ENCODE measurements around the gene CELF2. TPM values are rescaled to one million over a fixed set of nuclear protein-coding genes. Genes with fewer than 3 reads are reported as not detected.

The CELF2 gene
- total and polyA plus RNA-seq, 2 of the 4 experiments (the other 2 are of a cell fraction): 3.5 to 6.6 TPM

DNA sequence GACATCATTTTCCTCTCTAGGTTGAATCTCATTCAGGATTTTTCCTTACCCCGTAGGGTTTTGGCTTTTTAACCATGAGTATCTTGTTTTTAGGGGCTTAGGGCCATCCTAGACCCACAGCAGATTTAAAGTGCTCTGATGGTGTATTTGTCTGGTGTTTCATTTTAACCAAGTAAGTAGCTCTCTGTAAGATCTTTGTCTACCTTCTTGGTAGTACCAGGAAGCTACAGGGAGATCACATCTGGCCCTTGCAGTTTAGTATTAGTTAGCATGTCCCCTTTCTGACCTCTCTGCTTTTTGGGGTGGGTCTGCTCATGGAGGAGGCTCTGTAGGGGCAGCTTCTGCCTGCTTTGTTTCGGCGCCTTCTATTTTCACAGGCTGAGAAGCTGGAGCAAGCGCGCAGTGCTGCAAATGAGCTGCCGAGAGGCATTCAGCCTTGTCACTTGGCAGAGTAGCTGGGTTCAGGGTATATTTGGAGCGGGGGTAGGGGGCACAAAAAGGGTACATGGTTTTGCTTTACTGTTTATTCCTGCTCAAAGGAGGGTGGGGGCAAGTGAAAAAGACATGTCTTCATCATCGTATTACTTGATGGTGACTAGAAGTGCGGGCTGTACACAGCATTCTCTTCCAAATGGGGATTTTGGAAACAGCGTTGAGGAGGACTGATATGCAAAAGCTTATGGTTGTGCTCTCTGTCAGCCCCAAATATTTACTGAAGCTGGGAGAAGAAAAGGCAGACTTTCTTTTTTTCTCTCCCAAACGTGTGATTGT is 146.3 kb downstream of the CELF2 start (continued):
- TF ChIP-seq, protein P1, sequence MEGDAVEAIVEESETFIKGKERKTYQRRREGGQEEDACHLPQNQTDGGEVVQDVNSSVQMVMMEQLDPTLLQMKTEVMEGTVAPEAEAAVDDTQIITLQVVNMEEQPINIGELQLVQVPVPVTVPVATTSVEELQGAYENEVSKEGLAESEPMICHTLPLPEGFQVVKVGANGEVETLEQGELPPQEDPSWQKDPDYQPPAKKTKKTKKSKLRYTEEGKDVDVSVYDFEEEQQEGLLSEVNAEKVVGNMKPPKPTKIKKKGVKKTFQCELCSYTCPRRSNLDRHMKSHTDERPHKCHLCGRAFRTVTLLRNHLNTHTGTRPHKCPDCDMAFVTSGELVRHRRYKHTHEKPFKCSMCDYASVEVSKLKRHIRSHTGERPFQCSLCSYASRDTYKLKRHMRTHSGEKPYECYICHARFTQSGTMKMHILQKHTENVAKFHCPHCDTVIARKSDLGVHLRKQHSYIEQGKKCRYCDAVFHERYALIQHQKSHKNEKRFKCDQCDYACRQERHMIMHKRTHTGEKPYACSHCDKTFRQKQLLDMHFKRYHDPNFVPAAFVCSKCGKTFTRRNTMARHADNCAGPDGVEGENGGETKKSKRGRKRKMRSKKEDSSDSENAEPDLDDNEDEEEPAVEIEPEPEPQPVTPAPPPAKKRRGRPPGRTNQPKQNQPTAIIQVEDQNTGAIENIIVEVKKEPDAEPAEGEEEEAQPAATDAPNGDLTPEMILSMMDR (conservative IDR thresholded peaks at IDR 0.05; ENCODE audit: low read depth, low read length): no peak
- TF ChIP-seq POLR2A (IDR thresholded peaks at IDR 0.05; ENCODE audit: low read depth, low read length): no peak

DNA sequence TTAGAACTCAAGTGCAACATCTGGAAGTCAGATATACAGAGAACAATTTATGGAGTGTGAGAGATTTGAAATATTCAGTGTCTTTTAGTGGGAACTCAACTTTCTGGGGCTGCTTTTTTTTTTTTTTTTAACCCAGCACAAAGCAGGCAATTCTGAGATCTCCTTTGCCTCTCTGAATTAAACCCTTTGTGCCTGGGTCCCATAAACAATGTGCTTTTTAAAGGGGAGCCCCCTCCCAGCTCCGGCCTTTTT is 146.8 kb downstream of the CELF2 start:
- H4K20me1 ChIP-seq (ENCODE audit: insufficient read depth, low read length): no peaks in the 10 kb centered on the region
- no peak overlapping the region for H2AK9ac ChIP-seq (replicated peaks; ENCODE audit: low read depth, low read length, poor library complexity)
- dilution Hi-C loops (cut with HindIII; ENCODE audit: low sequenced_read_pairs, unreplicated experiment): no loop called here
- 0 out of 2 replicates have a peak, but pooled peaks cover 4% of the 10 kb centered on the region for H3K9me1 ChIP-seq (ENCODE audit: insufficient read depth, low read length)
- no peak overlapping the region for H3K4ac ChIP-seq (ENCODE audit: low read depth, low read length)
- H4K91ac ChIP-seq (ENCODE audit: insufficient read depth, low read depth, low read length): no peak overlapping the region
- no peak overlapping the region for H2BK120ac ChIP-seq (ENCODE audit: low read depth, low read length)
- no peak overlapping the region for H3K18ac ChIP-seq (ENCODE audit: low read depth, low read length)
- no peaks in the 10 kb centered on the region for H3K36me3 ChIP-seq (ENCODE audit: control insufficient read depth, insufficient read depth, low read length)
- H3K27me3 ChIP-seq (ENCODE audit: control insufficient read depth, insufficient read depth, low read length): peaks cover 3% of the 10 kb centered on the region; the same call in 1 of the 2 replicates
- WGBS, 2 experiments (ENCODE audit: extremely low coverage in 2 of 2, insufficient read length in 1 of 2): no CpG with 5 or more reads among the region's 1 CpG
- CTCF ChIA-PET: interaction anchor here (1.0 to 1.1 kb wide), 2 partner anchors 9 to 121 kb away, joined by 3 read pairs; no protein-coding TSS in a partner anchor
- no peak overlapping the region for H2BK15ac ChIP-seq (ENCODE audit: low read depth, low read length)
- H3K4me3 ChIP-seq (ENCODE audit: insufficient read depth, low read depth, low read length): no peak overlapping the region; the same call in 1 of the 2 replicates
- no peak overlapping the region for H3K27ac ChIP-seq (ENCODE audit: insufficient read depth, low read length)
- H3K4me1 ChIP-seq (ENCODE audit: control insufficient read depth, insufficient read depth, low read length): peaks cover 3% of the 10 kb centered on the region; the same call in 1 of the 2 replicates
- no peak overlapping the region for H3K23ac ChIP-seq (ENCODE audit: low read depth, low read length)
- no peak for ATAC-seq (ENCODE audit: low read depth)
- no peaks in the 10 kb centered on the region for H3K79me1 ChIP-seq (ENCODE audit: low read depth in 1 of 2, low read length in 2 of 2)
- BruUV-seq (replicated peaks): no TSS peak
- no peak overlapping the region for H2AFZ ChIP-seq (replicated peaks; ENCODE audit: low read length, poor library complexity)
- H3K9ac ChIP-seq (ENCODE audit: low read depth, low read length): no peak overlapping the region
- no peak overlapping the region for H3K56ac ChIP-seq (ENCODE audit: extremely low read depth, insufficient read depth, low read length)
- in situ Hi-C loops (cut with MboI; ENCODE audit: low sequenced_read_pairs): no loop called here
- H3K9me3 ChIP-seq (ENCODE audit: control insufficient read depth, insufficient read depth, low read length): no peaks in the 10 kb centered on the region
- no peak overlapping the region for H2BK5ac ChIP-seq (ENCODE audit: low read depth, low read length, poor library complexity, severe bottlenecking)
- no peak overlapping the region for H2BK20ac ChIP-seq (ENCODE audit: low read depth, low read length)
- intact Hi-C loops (cut with micrococcal nuclease): no loop called here
- POLR2A ChIA-PET (ENCODE audit: unreplicated experiment): interaction anchor here (0.7 kb wide), 1 partner anchor 29 kb away, joined by 14 read pairs; no protein-coding TSS in a partner anchor
- peak overlapping the region; percentile 44 for H3K4me2 ChIP-seq (ENCODE audit: low read depth, low read length)
- no peak overlapping the region for H3K14ac ChIP-seq (replicated peaks; ENCODE audit: low read depth, low read length)
- DNase-seq: no peak
- H4K8ac ChIP-seq (ENCODE audit: low read depth in 2 of 2, low read length in 2 of 2): no peak overlapping the region
- no peak overlapping the region for H2AK5ac ChIP-seq (ENCODE audit: low read depth, low read length)
- no peak overlapping the region for H4K5ac ChIP-seq (ENCODE audit: low read depth, low read length)
- TF ChIP-seq RAD21 (IDR thresholded peaks at IDR 0.05; ENCODE audit: low read length) (no peak), RCOR1 (IDR thresholded peaks at IDR 0.05; ENCODE audit: insufficient replicate concordance, low read length) (no peak), POLR2A (IDR thresholded peaks at IDR 0.05; ENCODE audit: low read depth, low read length) (no peak), FOS (IDR thresholded peaks at IDR 0.05; ENCODE audit: low read depth, low read length) (no peak), CHD1 (IDR thresholded peaks at IDR 0.05; ENCODE audit: low read depth, low read length) (no peak), SMC3 (IDR thresholded peaks at IDR 0.05; ENCODE audit: low read depth, low read length) (no peak), BHLHE40 (IDR thresholded peaks at IDR 0.05; ENCODE audit: low read depth, low read length) (no peak), NFE2L2 (IDR thresholded peaks at IDR 0.05; ENCODE audit: low read depth, low read length) (no peak), MAFK (IDR thresholded peaks at IDR 0.05; ENCODE audit: low read depth, low read length) (no peak), CEBPB (IDR thresholded peaks at IDR 0.05; ENCODE audit: low read depth, low read length) (no peak), MXI1 (IDR thresholded peaks at IDR 0.05; ENCODE audit: borderline replicate concordance, low read depth, low read length) (no peak)
- TF ChIP-seq, protein P2, sequence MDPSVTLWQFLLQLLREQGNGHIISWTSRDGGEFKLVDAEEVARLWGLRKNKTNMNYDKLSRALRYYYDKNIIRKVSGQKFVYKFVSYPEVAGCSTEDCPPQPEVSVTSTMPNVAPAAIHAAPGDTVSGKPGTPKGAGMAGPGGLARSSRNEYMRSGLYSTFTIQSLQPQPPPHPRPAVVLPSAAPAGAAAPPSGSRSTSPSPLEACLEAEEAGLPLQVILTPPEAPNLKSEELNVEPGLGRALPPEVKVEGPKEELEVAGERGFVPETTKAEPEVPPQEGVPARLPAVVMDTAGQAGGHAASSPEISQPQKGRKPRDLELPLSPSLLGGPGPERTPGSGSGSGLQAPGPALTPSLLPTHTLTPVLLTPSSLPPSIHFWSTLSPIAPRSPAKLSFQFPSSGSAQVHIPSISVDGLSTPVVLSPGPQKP (IDR thresholded peaks at IDR 0.05; ENCODE audit: borderline replicate concordance, low read depth, low read length): no peak
- TF ChIP-seq, protein P3, sequence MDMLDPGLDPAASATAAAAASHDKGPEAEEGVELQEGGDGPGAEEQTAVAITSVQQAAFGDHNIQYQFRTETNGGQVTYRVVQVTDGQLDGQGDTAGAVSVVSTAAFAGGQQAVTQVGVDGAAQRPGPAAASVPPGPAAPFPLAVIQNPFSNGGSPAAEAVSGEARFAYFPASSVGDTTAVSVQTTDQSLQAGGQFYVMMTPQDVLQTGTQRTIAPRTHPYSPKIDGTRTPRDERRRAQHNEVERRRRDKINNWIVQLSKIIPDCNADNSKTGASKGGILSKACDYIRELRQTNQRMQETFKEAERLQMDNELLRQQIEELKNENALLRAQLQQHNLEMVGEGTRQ (IDR thresholded peaks at IDR 0.05; ENCODE audit: low read depth, low read length): no peak
